Stimulated activated CD4-positive, alpha-beta T cell treated with anti-CD3 and anti-CD28 coated beads, TNF-alpha, amount 100 ng/mL, for 1 hour (primary cell): ENCODE data around the gene YJU2.
A peak's percentile ranks its signal among the peaks of the same experiment; 100 is the strongest.

Experiments
- DNase-seq, 3 donors: peaks; one replicate each; pipeline ENCODE4 v3.0.0-alpha.2; 2020; ENCODE audit warnings: low read depth in 3 of 3, low spot score in 1 of 3

YJU2 gene

GRCh38 chr19:4295972-4296771 is 49.3 kb downstream of the YJU2 start:
- DNase-seq: no peak

DNA sequence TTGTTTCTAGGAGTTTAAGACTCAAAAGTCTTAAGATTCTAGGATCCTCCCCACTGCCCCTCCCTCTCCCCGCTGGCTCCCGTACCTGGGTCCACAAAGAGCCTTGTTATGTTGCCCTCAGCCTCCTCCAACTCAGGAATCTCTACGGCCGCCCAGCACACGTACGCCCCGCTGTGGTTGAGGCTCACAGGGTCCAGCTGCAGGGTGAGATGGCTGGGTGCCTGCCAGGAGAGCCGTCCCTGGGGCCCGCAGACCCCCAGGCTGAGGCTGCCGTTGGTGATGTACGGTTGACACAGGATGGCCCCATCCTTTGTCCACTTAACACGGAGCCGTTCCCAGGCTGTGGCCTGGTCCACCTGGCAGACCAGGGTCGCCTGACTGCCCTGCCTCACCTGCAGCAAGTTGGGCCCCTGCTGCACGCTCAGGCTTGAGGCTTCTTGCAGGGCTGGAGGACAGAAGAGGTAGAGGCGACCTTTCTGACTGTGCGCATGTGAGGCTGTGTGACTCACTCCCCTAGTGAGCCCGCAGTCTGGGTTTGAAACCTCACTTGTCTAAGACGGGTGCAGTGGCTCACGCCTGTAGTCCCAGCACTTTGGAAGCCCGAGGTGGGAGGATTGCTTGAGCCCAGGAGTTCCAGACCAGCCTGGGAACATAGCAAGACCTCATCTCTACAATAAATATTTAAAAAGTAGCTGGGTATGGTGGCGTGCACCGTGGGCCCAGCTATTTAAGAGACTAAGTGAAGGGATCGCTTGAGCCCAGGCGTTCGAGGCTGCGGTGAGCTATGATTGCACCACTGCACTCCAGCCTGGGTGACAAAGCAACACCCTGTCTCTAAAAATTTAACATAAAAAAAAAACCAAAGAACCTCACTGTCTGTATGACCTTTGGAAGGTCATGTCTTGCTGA is 51.3 kb downstream of the YJU2 start:
- no peak for DNase-seq

DNA sequence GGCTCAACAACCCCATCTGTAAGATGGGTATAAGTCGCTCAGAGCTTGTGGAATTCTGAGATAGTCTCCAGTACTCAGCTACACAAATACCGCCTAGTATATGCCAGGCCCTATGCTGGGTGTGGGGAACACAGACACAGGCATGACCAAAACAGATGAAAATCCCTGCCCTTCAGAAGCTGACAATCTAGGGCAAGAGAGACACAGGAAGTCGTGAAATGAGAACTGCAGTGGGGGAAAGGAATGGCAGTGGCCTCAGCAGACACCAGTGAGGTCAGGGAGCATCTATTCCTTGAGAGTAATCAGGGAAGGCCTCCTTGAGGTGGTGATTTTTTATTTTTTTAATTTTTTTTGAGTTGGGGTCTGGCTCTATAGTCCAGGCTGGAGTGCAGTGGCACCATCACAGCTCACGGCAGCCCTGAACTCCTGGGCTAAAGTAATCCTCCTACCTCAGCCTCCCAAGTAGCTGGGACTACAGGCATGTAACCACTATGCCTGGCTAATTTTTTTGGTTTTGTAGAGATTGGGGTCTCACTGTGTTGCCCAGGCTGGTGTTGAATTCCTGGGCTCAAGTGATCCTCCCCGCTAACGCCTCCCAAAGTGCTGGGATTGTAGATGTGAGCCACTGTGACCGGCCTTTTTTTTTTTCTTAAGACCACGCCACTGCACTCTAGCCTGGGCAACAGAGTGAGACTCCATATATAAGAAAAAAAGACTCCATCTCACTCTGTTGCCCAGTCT is 52.1 kb downstream of the YJU2 start:
- DNase-seq: no peak

DNA sequence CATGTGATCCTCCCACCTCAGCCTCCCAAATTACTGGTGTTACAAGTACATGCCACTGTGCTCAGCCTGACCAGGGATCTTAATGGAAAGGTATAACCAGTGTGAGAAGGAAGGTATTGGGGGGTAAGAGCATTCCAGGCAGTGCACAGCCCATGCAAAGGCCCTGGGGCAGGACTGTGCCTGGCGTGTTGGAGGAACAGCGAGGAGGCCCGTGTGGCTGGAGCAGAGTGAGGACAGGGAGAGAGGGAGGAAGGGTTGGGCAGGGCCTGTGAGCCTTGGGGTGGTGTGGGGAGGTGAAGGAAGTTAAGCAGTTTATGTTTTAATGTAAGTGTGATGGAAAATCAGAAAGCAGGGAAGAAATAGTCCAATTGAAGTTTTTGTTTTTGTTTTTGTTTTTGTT is 53.7 kb downstream of the YJU2 start:
- no peak for DNase-seq

DNA sequence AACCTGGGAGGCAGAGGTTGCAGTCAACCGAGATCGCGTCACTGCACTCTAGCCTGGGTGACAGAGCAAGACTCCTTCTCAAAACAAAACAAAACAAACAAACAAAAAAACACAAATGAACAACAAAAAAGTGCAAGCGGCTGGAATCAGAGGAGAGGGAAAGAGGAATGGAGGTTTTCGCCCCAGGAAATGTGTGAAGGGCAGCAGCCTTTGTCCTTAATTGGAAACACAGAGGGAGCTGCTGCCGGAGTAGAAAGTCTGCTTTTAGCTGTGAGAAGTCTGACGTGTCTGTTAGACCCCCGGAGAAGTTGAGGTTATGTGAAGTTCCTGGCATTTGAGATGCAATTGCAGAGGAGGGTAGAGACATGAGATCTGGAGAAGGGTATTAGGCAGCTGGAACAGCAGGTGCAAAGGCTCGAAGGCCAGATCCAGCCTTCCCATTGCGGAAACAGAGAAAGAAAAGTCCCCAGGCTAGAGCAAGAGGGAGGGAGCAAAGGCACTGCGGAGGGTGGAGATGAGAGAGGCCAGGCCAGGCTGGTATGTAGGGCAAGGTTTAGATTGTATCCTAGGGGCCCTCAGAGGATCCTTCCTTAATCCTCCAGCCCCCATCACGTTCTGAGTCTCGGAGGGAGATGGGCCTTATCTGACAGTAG is 54.8 kb downstream of the YJU2 start:
- DNase-seq: no peak

DNA sequence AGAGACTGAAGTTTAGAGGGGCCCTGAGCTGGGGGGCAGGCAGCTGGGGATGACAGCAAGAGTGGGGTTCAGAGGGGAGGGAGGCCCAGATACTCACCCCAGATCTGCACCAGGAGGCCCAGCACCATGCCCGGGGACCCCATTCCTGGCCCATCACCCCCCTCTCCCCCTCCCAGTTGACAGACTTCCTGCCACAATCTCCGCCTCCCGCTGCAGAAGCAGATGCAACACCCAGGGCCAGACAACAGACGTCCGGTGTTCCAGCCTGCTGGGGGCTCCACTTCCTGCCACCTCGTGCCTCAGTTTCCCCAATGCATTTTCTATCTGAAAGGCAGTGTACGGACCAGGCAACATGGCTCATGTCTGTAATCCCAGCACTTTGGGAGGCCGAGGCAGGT is 55.4 kb downstream of the YJU2 start, which contains the start of gene TMIGD2:
TMIGD2 (minus strand) TSS at position 147 of the 398 bp plus-strand sequence; CDS start at position 143, 4 bp downstream.
- no peak for DNase-seq

DNA sequence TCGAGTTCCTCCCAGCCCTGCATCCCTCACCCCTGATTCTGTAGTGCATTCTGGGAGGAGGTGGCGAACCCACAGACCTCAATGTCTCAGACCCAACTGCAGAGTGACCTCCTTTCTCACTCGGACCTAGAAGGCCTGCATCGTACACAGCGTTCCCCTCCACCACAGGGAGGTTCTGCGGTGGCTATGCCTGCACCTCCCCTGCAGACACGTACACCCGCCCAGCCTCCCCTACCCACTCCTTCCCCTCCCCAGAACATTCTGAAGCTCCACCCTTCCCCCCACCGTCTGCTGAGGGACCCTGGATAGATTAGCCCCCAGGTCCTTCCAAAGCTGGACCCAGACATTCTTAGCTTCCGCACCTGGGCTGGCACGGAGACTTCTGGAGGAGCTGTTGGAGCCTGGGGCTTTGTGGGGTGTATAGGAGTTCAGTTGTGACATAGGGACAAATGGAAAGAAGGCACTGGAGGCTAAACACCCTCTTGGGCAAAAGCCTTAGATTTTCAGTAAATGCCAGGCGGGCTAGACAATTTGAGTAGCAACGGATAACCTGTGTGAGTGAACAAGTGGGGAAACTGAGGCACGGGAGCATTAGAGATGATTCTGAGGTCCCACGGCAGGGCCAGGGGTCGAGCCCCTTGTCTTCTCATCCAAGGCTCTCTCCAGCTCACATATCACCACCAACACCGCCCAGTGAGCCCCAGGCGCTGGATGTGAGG is 57.1 kb downstream of the YJU2 start:
- no peak for DNase-seq

- DNase-seq: peak in 1 of 3 donors; percentile 63
Observed at GRCh38 chr19:4304538-4305256, 57.8 kb downstream of the YJU2 start, which contains the start of gene FSD1. TSS of gene FSD1 (plus strand) at chr19:4304598. CDS start at chr19:4304747, 149 bp downstream.

DNA sequence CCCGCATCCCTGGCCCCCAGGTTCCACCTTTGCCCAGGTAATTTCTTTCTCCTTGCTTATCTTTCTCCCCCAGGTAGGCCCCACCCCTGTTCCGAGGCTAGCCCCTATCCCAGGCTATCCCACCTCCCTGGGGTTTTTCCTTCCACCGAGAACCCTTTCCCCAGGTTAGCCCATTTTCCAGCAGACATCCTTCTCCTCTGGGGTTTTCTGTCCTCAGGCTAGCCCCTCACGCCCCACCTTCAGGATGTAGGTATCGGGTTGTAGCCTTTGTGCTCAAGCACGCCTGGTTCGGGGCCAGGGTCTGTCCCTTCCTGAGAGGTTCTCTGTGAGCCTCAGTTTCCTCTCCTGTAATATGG is 58.4 kb downstream of the YJU2 start:
- DNase-seq: no peak

- no peak for DNase-seq
Observed at GRCh38 chr19:4305659-4306058, 58.8 kb downstream of the YJU2 start.

GRCh38 chr19:4310247-4311121 is 63.6 kb downstream of the YJU2 start:
- no peak for DNase-seq

GRCh38 chr19:4313847-4314490 is 67.1 kb downstream of the YJU2 start:
- no peak for DNase-seq

DNA sequence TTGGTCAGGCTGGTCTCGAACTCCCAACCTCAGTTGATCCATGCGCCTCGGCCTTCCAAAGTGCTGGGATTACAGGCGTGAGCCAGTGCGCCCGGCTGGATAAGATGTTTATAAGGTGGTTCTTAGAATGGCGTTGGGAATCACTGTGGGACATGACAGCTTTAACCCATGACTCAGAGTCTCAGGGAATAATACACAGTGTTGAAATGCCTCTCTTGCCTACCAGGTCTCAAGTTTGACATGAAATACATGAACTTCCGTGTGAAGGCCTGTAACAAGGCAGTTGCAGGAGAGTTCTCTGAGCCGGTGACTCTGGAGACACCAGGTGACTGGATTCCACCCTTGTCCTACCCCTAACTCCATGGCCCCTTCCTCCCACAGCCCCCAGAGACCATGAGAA is 70.1 kb downstream of the YJU2 start:
- no peak for DNase-seq

DNA sequence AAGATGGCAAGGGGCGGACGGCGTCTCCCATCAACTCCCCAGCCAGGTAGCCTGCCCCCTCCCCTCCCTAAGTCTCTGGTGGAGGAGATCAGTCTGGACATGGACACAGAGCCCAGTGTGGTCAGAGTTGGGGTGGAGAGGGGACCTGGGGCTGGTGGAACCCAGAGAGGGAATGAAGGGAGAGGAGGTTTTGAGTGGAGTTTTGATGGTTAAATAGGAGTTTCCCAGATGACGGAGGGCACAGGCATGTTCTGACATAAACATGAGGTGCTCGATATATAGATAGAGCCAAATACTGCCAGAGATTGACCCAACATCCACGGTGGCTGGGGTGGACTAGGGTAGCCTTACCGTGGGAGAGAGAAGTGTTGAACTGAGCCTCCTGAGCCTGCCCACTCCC is 71.6 kb downstream of the YJU2 start:
- DNase-seq: no peak
